ENCODE data around the gene FLNB. TPM values are rescaled to one million over a fixed set of nuclear protein-coding genes. Genes with fewer than 3 reads are reported as not detected.

Gene FLNB
- total and polyA plus RNA-seq, 9 of the 15 experiments (the other 6 are each of a cell fraction or from before 2014, with no cell fraction given): 9.4 to 48.1 (median 25.6) TPM

GRCh38 chr3:58008141-58009025, at the start of gene FLNB (continued):
- TF ChIP-seq REST (IDR thresholded peaks at IDR 0.05; ENCODE audit: borderline replicate concordance) (peak; percentile 57; the same call in 1 of the 2 replicates), REST (CRISPR knock-in tag; IDR thresholded peaks at IDR 0.05; ENCODE audit: low read depth) (no peak), ZC3H4 (CRISPR knock-in tag; IDR thresholded peaks at IDR 0.05; ENCODE audit: borderline replicate concordance) (0 out of 2 replicates have a peak, but pooled peaks have one; percentile 46), CREM (IDR thresholded peaks at IDR 0.05; ENCODE audit: low read depth) (peak; percentile 38), KDM5B (IDR thresholded peaks at IDR 0.05; ENCODE audit: insufficient replicate concordance, low read depth, low read length) (peak; percentile 91), GABPB1 (CRISPR knock-in tag; IDR thresholded peaks at IDR 0.05) (peak; percentile 44; the same call in 1 of the 2 replicates), LCOR (CRISPR knock-in tag; IDR thresholded peaks at IDR 0.05) (peak; percentile 18; the same call in 1 of the 2 replicates), ZBTB40 (IDR thresholded peaks at IDR 0.05) (peak; percentile 40; the same call in 1 of the 2 replicates), ZBTB40 (CRISPR knock-in tag; IDR thresholded peaks at IDR 0.05) (no peak), NR1H2 (CRISPR knock-in tag; IDR thresholded peaks at IDR 0.05) (no peak)

Data from K562 (cell line).